NCI-H524 treated with DMSO at 0.1 percent for 48 hours (cell line): ENCODE measurements around the gene BAHD1.
"Not testable (repeated sequence)": the region's sequence is repeated elsewhere in the genome, so short reads cannot be mapped to it uniquely, and the experiment has no call there.

ENCODE experiments used
- DNase-seq: peaks from one replicate; lab custom pipeline; 2025; lab: John Stamatoyannopoulos, UW

BAHD1 gene

GRCh38 chr15:40445421-40445922, 4.7 kb downstream of the BAHD1 start:
- no peak for DNase-seq

- DNase-seq, result no peak
These were observed 5.4 kb downstream of the BAHD1 start for GRCh38 chr15:40446144-40446543.

DNA sequence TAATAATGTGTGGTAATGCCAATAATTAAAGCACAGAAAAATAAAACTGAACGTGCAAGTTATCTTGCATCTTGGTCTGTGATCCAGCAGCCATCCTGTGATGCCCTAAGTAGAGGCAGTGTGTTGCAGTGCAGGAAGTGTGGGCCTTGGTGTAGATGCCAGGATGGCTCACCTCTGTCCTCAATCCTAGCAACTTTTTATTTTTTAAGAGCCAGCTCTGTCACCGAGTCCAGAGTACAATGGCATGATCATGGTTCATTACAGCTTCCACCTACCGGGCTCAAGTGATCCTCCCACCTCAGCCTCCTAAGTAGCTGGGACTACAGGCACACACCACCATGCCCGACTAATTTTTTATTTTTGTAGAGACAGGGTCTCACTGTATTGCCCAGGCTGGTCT, 7.6 kb downstream of the BAHD1 start:
- DNase-seq, result no peak

DNA sequence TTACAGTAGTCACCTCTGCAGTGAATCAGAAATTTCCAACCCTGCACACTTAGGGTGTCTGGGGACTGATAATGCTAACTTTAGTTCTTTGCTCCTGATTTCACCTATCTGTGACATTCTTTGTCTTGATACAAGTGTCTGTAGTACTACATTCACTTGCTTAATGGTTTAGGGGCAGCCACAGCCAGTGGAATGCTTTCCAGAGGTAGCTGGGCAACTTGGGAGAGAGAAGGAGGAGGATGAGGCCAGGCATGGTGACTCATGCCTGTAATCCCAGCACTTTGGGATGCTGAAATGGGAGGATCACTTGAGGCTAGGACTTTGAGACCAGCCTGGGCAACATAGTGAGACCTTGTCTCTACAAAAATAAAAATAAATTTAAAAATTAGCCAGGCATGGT, 8.5 kb downstream of the BAHD1 start:
- DNase-seq, result no peak

GRCh38 chr15:40450047-40450446, 9.3 kb downstream of the BAHD1 start:
- no peak for DNase-seq

DNA sequence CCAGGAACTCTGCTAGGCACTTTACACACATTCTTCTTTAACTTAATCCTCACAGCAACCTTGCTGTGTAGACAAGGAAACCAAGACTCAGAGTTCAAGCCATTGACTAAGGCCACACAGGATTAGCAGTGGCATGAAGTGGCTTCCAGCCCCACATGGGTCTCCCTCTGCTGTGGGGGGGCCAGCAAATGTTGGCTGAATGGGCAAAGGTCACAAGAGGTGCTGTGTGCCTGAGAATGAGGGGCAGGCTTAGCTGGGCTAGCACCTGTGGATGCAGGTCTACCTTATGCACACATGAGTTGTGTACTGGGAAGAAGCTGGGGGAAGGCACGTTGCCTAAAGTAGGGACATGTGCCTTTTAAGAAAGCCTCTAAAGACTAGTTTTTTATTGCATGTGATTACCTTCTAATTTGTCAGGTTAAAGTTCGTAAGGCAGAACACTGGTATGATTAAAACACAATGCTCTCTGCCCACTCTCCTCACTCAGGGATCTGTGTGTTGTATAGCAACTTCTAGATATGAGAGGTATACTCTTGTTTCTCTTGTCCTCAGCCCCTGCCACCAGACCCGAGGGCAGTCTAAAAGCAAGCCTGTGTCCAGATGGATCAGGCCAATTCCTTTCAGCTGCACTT, 10.9 kb downstream of the BAHD1 start:
- no peak for DNase-seq

DNA sequence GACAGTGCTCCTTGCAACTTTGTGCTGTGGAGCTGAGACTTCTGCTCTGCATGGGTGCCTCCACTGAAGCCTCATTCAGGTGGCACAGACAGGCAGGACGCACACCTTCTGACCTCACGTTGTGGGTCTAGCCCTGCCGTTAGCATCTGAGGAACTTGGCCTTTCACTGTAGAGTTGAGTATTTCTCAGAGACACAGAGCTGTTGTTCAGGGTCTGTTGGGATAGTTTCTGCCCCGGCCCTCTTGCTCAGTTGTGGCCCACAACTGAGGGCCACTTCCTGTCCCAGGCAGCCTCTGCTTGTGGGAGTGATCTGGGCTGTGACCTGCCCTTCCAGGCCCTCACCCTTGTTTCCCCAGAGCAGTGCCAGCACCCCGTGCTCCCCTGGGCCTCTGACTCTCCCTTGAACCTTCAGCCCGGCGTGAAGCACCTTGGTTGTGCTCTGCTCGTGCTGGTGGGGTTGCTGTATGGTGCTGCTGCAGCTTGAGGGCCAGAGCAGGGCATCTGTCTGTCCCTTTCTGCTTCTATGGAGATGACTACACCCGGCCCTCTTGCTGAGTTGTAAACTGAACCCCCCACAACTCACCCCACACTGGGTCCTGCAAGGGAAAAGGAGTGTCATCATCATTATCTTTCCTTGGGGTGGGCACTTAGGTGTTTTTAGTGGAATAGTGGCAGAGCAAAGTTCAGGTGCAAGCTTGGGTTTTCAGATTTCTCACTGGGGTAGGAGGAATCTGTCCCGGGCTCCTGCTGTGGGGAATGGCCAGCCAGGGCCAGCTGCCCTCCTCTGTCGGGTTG, 11.7 kb downstream of the BAHD1 start:
- no peak for DNase-seq

- not testable (repeated sequence) for DNase-seq
These were observed 13.2 kb downstream of the BAHD1 start for GRCh38 chr15:40453941-40454340.

- no peak for DNase-seq
These were observed 14.2 kb downstream of the BAHD1 start for GRCh38 chr15:40454904-40455391.

GRCh38 chr15:40456299-40456712, 15.6 kb downstream of the BAHD1 start:
- DNase-seq, result no peak

GRCh38 chr15:40456738-40457137, 16.0 kb downstream of the BAHD1 start:
- no peak for DNase-seq

DNA sequence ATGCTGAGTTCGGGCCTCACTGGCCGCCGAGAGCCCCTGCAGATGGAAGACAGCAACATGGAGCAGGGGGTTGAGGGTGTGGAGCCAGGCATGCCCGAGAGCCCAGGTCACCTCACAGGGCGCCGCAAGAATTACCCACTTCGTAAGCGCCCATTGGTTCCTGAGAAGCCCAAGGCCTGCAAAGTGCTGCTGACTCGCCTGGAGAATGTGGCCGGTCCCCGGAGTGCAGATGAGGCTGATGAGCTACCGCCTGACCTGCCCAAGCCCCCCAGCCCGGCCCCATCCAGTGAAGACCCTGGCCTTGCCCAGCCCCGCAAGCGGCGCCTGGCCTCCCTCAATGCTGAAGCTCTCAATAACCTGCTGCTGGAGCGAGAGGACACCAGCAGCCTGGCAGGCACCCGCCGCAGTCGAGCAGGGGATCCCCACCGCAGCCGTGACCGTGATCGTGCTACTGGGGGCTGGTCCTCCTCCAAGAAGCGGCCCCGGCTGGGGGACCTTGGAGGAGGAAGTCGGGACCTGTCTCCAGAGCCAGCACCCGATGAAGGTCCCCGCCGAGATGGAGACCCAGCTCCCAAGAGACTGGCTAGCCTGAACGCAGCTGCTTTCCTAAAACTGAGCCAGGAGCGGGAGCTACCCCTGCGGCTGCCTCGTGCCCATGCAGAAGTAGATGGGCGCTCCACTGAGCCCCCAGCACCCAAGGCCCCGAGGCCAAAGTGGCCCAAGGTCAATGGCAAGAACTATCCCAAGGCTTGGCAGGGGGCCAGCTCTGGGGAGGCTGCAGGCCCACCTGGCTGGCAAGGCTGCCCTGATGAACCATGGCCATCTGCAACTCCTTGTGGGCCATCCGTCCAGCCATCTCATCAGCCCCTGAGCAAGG, 18.0 kb downstream of the BAHD1 start:
- no peak for DNase-seq

GRCh38 chr15:40459391-40460015, 18.8 kb downstream of the BAHD1 start:
- DNase-seq, result no peak

- no peak for DNase-seq
These were observed 19.7 kb downstream of the BAHD1 start for GRCh38 chr15:40460404-40460803.

- no peak for DNase-seq
These were observed 21.2 kb downstream of the BAHD1 start for GRCh38 chr15:40461958-40462357.

GRCh38 chr15:40463279-40463678, 22.5 kb downstream of the BAHD1 start:
- DNase-seq, result no peak

DNA sequence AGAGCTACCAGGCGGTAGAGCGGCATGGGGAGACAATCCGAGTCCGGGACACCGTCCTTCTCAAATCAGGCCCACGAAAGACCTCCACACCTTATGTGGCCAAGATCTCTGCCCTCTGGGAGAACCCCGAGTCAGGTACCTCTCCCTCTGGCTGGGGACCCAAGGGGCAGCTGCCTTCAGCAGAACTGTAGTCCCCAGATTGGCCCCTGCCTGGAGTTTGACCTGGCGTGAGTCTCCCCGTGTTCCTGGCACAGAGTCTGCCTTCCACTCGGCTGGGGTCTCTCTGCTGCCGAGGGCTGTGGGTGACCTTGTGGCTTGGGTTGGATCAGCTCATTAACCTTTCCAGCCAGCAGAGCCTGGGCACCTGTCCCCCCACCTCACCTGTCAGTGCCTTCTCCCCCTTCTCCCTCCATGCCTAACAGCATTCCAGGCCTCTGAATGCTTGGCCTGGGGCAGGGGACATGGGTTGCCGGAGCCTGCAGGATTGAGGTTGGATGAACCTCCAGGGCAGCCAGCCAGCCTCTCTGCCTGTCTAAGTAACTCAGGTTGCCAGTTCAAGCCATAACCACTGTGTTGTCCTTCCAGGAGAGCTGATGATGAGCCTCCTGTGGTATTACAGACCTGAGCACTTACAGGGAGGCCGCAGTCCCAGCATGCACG, 23.3 kb downstream of the BAHD1 start:
- DNase-seq, result no peak

DNA sequence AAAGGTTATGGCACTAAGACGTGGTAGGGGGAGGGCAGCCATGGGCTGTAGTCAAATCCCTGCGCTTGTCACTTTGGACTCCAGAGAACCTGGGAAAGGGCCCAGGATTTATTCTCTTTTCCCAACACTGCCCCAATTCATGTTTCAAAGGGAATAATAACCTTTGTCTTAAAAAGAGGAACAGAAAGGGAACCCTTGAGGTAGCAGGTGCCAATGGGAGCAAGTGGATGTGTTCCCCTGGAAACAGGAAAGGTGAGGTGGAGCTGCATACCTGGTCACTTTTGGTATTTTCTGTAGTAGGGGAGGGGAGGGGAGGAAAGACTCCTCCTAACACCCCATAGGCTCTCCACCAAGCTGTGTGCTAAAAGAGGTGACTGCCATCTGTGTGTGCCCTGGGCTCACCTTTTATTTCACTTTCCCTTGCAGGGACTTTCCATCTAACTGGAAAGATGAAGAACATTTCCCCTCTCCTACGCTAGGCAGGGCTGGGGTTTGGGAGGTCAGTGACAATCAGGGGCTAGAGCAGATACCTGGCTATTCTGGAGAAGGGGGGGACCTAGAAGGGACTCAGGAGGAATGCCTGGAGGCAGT, 23.9 kb downstream of the BAHD1 start:
- DNase-seq, result no peak

DNA sequence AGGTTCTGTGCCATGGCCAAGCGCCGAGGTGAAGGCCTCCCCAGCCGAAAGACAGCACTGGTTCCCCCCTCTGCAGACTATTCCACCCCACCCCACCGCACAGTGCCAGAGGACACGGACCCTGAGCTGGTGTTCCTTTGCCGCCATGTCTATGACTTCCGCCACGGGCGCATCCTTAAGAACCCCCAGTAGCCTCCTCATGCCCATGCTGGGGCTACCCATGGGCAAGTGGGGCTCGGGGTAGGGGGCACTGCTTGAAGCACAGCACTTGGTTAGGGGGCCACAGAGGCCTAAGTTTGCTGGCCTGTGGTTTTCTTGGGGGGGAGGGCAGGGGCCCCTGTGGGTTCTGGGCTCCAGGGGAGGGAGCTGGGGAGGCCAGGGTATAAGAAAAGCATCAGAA, 25.2 kb downstream of the BAHD1 start:
- DNase-seq, result no peak

GRCh38 chr15:40466426-40467260, 25.9 kb downstream of the BAHD1 start:
- no peak for DNase-seq
